NCI-H345 treated with DMSO at 0.1 percent for 48 hours (cell line): ENCODE measurements around the gene GTSE1.
A peak's percentile ranks its signal among the peaks of the same experiment; 100 is the strongest.

Experiments used
- DNase-seq: peaks from one replicate; lab custom pipeline; 2025; ENCODE audit not compliant: unreplicated experiment; lab: John Stamatoyannopoulos, UW

The GTSE1 gene

GRCh38 chr22:46363611-46364321 is 67.1 kb downstream of the GTSE1 start:
- no peak for DNase-seq

GRCh38 chr22:46364341-46365165 is 67.9 kb downstream of the GTSE1 start:
- DNase-seq: no peak

- no peak for DNase-seq
Measured at GRCh38 chr22:46365166-46365624, 68.5 kb downstream of the GTSE1 start.

- no peak for DNase-seq
Measured at GRCh38 chr22:46366327-46366731, 69.7 kb downstream of the GTSE1 start.

- no peak for DNase-seq
Measured at GRCh38 chr22:46366801-46367706, 70.4 kb downstream of the GTSE1 start.

GRCh38 chr22:46367707-46368191 is 71.1 kb downstream of the GTSE1 start:
- DNase-seq: peak; percentile 35

- no peak for DNase-seq
Measured at GRCh38 chr22:46368422-46368821, 71.8 kb downstream of the GTSE1 start.

- DNase-seq: no peak
Measured at GRCh38 chr22:46368871-46369715, 72.4 kb downstream of the GTSE1 start.

GRCh38 chr22:46369716-46370583 is 73.3 kb downstream of the GTSE1 start:
- no peak for DNase-seq

- DNase-seq: no peak
Measured at GRCh38 chr22:46370584-46371291, 74.1 kb downstream of the GTSE1 start.

- no peak for DNase-seq
Measured at GRCh38 chr22:46371623-46372226, 75.1 kb downstream of the GTSE1 start.

GRCh38 chr22:46372686-46373085 is 76.0 kb downstream of the GTSE1 start:
- no peak for DNase-seq

GRCh38 chr22:46373159-46373558 is 76.5 kb downstream of the GTSE1 start:
- DNase-seq: no peak

- DNase-seq: no peak
Measured at GRCh38 chr22:46373921-46374662, 77.4 kb downstream of the GTSE1 start.

- DNase-seq: no peak
Measured at GRCh38 chr22:46374663-46375474, 78.2 kb downstream of the GTSE1 start.

- no peak for DNase-seq
Measured at GRCh38 chr22:46376111-46376510, 79.4 kb downstream of the GTSE1 start.
